Tibial nerve (tissue), 4 donors: Measurements from ENCODE around the gene GPR180. TPM values are rescaled to one million over a fixed set of nuclear protein-coding genes. Genes with fewer than 3 reads are reported as not detected.

Experiments
- DNase-seq, 2 donors: peaks; one replicate each; pipeline ENCODE4 v3.0.0-alpha.2; 2019; ENCODE audit warnings: low spot score in 2 of 2
- H3K27ac ChIP-seq, 4 donors: fragments of 200-600 bp; sonication (generic) in 3 of 4; one replicate each; pipeline ENCODE4 v1.5.1; 2017 to 2019; ENCODE audit warnings: mild to moderate bottlenecking in 1 of 4
- H3K27me3 ChIP-seq, 2 donors: fragments of 200-600 bp; sonication (generic) in 1 of 2; one replicate each; pipeline versions ENCODE4 v1.5.1 to v1.6.0; 2017 to 2019
- H3K36me3 ChIP-seq, 3 donors: fragments of 200-600 bp; sonication (generic); one replicate each; pipeline ENCODE4 v1.5.1; 2018 to 2019
- H3K4me1 ChIP-seq, 4 donors: fragments of 200-600 bp; sonication (generic) in 3 of 4; one replicate each; pipeline ENCODE4 v1.5.1; 2017 to 2019
- H3K4me3 ChIP-seq, 4 donors: fragments of 200-600 bp; sonication (generic) in 3 of 4; one replicate each; pipeline ENCODE4 v1.5.1; 2017 to 2019; ENCODE audit warnings: mild to moderate bottlenecking in 1 of 4, moderate library complexity in 1 of 4
- H3K9me3 ChIP-seq, 4 donors: fragments of 200-600 bp; sonication (generic) in 3 of 4; one replicate each; pipeline ENCODE4 v1.5.1; 2017 to 2019
- EP300 ChIP-seq, 2 donors: sonication (generic); formaldehyde crosslinking; IDR thresholded peaks; one replicate each; pipeline ENCODE4 v1.6.1; 2017; ENCODE audit warnings: antibody characterized with exemption in 2 of 2, mild to moderate bottlenecking in 1 of 2
- POLR2A ChIP-seq, 2 donors: fragments of 450-650 bp; IDR thresholded peaks; one replicate each; pipeline ENCODE4 v1.6.1; 2017; ENCODE audit warnings: antibody characterized with exemption in 2 of 2, mild to moderate bottlenecking in 2 of 2, moderate library complexity in 2 of 2
- WGBS, 2 donors: methylation state at CpG; one replicate each; pipeline ENCODE4 v1.1.5; 2018; 5-methylcytosine and 5-hydroxymethylcytosine counted together
- total RNA-seq, 4 donors: library from RNA; depleted of rRNA; stranded (reverse); fragments of >200 nt; gene quantifications; one replicate each; pipeline ENCODE4 v1.1.0, GENCODE V29; 2016
- TF ChIP-seq, protein P1 (sequence below), 5 experiments: fragments of 200-600 bp in 3 of 5; fragments of 450-650 bp in 2 of 5; sonication (generic) in 3 of 5; IDR thresholded peaks; one replicate each; pipeline ENCODE4 v1.5.1; 2016 to 2019; ENCODE audit warnings: antibody characterized with exemption in 5 of 5, mild to moderate bottlenecking in 3 of 5, moderate library complexity in 2 of 5

GPR180 gene
- total RNA-seq, 4 donors from 2014 or later = 2.9 to 9.0 (median 5.2) TPM

DNA sequence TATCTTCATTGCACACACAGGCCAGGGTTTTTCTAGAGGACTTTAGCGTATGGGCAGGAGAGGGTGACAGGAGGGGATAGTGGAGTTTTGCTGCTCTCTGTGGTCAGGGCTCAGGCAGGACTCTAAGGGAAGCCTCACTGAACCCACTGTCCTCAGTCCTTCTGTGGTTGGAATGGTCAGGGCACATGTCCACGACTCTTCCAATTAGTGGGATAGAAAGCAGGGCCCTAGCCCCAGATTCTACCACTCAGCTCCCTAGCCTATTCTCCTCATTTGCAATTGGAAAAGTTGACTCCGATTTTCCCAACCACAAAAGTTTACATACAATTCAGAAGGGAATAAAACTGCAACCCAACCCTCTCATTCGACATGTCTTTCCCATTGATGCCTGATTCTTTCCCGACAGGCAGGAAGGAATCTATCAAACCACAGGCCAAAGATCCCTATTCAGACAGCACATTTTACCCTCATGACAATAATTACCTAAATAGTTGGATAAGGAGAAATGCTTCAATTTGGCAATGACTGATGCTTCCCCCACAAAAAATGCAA lies 43.9 kb upstream of the GPR180 start:
- H3K36me3 ChIP-seq = peaks cover 0 to under 1% (median 0%) of the 10 kb centered on the region in 3 donors
- no peaks in the 10 kb centered on the region for H3K9me3 ChIP-seq
- H3K27ac ChIP-seq = no peak overlapping the region
- DNase-seq = no peak
- no peaks in the 10 kb centered on the region for H3K4me1 ChIP-seq
- TF ChIP-seq, protein P1, sequence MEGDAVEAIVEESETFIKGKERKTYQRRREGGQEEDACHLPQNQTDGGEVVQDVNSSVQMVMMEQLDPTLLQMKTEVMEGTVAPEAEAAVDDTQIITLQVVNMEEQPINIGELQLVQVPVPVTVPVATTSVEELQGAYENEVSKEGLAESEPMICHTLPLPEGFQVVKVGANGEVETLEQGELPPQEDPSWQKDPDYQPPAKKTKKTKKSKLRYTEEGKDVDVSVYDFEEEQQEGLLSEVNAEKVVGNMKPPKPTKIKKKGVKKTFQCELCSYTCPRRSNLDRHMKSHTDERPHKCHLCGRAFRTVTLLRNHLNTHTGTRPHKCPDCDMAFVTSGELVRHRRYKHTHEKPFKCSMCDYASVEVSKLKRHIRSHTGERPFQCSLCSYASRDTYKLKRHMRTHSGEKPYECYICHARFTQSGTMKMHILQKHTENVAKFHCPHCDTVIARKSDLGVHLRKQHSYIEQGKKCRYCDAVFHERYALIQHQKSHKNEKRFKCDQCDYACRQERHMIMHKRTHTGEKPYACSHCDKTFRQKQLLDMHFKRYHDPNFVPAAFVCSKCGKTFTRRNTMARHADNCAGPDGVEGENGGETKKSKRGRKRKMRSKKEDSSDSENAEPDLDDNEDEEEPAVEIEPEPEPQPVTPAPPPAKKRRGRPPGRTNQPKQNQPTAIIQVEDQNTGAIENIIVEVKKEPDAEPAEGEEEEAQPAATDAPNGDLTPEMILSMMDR (IDR thresholded peaks at IDR 0.05) = no peak
- TF ChIP-seq EP300 (IDR thresholded peaks at IDR 0.05) (no peak), POLR2A (IDR thresholded peaks at IDR 0.05) (no peak)
- H3K4me3 ChIP-seq = no peak overlapping the region
- H3K27me3 ChIP-seq = no peaks in the 10 kb centered on the region
- WGBS, 2 donors = 64 to 70% methylated on average over 5 of the region's 5 CpGs

DNA sequence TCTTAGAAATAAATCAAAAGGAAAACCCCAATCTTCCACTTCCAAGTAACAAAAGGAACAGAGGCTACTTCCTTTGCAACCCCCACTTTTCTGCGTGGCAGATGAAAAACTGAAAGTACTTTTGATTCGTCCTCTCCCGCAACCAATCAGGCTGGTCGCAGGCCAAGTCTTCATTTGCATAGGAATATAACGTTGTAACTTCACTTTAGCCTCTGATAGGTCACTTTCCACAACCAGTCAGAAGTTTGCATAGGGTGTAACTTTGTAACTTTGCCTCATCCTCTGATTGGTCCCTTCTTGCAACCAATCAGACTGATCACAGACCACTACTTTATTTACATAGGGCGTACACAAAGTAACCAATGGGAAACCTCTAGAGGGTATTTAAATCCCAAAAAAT lies 42.9 kb upstream of the GPR180 start:
- Histone ChIP-seq H3K27ac (no peak overlapping the region), H3K4me3 (no peak overlapping the region), H3K27me3 (no peaks in the 10 kb centered on the region), H3K9me3 (no peaks in the 10 kb centered on the region), H3K4me1 (no peaks in the 10 kb centered on the region), H3K36me3 (peaks cover 0 to 11% (median 0%) of the 10 kb centered on the region in 3 donors)
- WGBS, 2 donors = 61 to 74% methylated on average over 6 of the region's 6 CpGs
- TF ChIP-seq POLR2A (IDR thresholded peaks at IDR 0.05) (no peak), EP300 (IDR thresholded peaks at IDR 0.05) (no peak)
- TF ChIP-seq, protein P1 (IDR thresholded peaks at IDR 0.05) = no peak
- no peak for DNase-seq

DNA sequence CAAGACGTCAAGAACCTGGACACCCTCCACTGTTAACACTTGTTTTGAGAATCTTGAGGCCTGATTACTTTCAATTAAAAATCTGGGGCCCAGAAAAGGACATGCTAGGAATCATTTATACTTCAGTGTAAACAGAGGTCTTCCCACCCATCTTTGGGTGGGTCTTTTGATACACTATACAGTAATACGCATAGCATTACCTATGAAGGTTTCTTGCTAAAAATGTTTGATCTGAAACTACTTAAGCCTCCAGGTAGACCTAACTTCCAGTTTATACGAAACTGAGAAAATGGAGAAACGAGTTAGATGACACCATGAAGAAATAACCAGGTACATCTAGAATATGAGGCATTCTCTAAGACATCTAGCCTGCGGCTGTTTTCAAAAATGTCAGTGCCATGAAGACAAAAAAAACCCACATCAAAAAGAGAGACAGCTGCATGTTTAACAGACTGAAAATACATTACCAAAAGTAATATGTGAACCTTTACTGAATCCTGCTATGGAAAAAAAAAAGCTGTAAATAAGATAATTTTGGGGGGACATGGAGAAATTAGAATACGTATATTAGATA lies 42.3 kb upstream of the GPR180 start:
- no peaks in the 10 kb centered on the region for H3K27me3 ChIP-seq
- no peak overlapping the region for H3K4me3 ChIP-seq
- no peaks in the 10 kb centered on the region for H3K9me3 ChIP-seq
- no peak for DNase-seq
- H3K36me3 ChIP-seq = peaks cover 0 to 12% (median 0%) of the 10 kb centered on the region in 3 donors
- H3K4me1 ChIP-seq = no peaks in the 10 kb centered on the region
- TF ChIP-seq EP300 (IDR thresholded peaks at IDR 0.05) (no peak), POLR2A (IDR thresholded peaks at IDR 0.05) (no peak)
- TF ChIP-seq, protein P1 (IDR thresholded peaks at IDR 0.05) = no peak
- 90 to 93% methylated on average over 6 of the region's 6 CpGs for WGBS, 2 donors
- no peak overlapping the region for H3K27ac ChIP-seq

DNA sequence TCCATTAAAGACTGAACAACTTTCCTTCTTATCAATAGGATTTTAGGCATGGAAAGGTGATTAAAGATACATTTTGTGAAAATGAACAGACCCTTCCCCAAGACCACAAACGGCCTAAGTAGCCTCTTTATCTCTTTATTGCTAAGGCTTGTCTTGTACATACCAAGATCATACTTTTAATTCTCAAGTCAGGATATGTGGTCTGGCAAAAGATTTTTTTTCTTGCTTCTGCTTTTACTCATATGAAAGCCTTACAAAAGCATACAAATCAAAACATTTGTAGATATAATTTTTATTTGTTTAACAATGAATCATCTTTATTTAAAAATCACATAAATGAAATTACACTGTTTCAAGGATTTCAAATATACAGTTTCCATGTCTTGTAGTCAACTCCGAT lies 41.5 kb upstream of the GPR180 start:
- Histone ChIP-seq H3K36me3 (peaks cover 0 to 12% (median 0%) of the 10 kb centered on the region in 3 donors), H3K4me3 (no peak overlapping the region), H3K9me3 (no peaks in the 10 kb centered on the region), H3K27me3 (no peaks in the 10 kb centered on the region), H3K27ac (no peak overlapping the region), H3K4me1 (no peaks in the 10 kb centered on the region)
- DNase-seq = no peak
- WGBS, 2 donors = 71% methylated on average over 2 of the region's 2 CpGs
- TF ChIP-seq EP300 (IDR thresholded peaks at IDR 0.05) (no peak), POLR2A (IDR thresholded peaks at IDR 0.05) (no peak)
- TF ChIP-seq, protein P1 (IDR thresholded peaks at IDR 0.05) = no peak

DNA sequence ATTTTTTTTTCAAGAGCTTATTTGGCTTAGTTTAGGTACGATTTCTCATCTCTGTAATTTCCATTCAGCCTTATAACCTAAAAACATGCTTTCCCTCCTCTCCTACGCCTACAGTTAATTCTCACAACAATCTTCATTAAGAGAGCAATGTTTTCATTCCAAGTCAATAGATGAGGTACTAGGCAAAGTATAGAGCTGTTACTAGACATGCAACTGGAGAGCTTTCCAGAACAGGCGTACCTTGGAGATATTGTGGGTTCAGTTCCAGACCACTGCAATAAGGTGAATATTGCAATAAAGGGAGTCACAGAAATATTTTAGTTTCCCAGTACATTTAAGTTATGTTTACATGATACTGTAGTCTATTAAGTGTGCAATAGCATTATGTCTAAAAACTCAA lies 40.5 kb upstream of the GPR180 start:
- H3K27ac ChIP-seq = no peak overlapping the region
- WGBS, 2 donors = 83 to 86% methylated on average over 3 of the region's 3 CpGs
- TF ChIP-seq, protein P1 (IDR thresholded peaks at IDR 0.05) = no peak
- TF ChIP-seq EP300 (IDR thresholded peaks at IDR 0.05) = no peak
- no peak for TF ChIP-seq POLR2A (IDR thresholded peaks at IDR 0.05)

More for the DNA sequence above, 40.5 kb upstream of the GPR180 start:
- Histone ChIP-seq H3K9me3 (no peaks in the 10 kb centered on the region), H3K4me1 (no peaks in the 10 kb centered on the region), H3K36me3 (peaks cover 0 to 12% (median 0%) of the 10 kb centered on the region in 3 donors), H3K4me3 (no peak overlapping the region), H3K27me3 (no peaks in the 10 kb centered on the region)
- DNase-seq = no peak
